ENCODE data around the gene DNAAF2.
A peak's percentile ranks its signal among the peaks of the same experiment; 100 is the strongest.
"Not testable (repeated sequence)": the region's sequence is repeated elsewhere in the genome, so short reads cannot be mapped to it uniquely, and the experiment has no call there.

The DNAAF2 gene, protein sequence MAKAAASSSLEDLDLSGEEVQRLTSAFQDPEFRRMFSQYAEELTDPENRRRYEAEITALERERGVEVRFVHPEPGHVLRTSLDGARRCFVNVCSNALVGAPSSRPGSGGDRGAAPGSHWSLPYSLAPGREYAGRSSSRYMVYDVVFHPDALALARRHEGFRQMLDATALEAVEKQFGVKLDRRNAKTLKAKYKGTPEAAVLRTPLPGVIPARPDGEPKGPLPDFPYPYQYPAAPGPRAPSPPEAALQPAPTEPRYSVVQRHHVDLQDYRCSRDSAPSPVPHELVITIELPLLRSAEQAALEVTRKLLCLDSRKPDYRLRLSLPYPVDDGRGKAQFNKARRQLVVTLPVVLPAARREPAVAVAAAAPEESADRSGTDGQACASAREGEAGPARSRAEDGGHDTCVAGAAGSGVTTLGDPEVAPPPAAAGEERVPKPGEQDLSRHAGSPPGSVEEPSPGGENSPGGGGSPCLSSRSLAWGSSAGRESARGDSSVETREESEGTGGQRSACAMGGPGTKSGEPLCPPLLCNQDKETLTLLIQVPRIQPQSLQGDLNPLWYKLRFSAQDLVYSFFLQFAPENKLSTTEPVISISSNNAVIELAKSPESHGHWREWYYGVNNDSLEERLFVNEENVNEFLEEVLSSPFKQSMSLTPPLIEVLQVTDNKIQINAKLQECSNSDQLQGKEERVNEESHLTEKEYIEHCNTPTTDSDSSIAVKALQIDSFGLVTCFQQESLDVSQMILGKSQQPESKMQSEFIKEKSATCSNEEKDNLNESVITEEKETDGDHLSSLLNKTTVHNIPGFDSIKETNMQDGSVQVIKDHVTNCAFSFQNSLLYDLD

DNA sequence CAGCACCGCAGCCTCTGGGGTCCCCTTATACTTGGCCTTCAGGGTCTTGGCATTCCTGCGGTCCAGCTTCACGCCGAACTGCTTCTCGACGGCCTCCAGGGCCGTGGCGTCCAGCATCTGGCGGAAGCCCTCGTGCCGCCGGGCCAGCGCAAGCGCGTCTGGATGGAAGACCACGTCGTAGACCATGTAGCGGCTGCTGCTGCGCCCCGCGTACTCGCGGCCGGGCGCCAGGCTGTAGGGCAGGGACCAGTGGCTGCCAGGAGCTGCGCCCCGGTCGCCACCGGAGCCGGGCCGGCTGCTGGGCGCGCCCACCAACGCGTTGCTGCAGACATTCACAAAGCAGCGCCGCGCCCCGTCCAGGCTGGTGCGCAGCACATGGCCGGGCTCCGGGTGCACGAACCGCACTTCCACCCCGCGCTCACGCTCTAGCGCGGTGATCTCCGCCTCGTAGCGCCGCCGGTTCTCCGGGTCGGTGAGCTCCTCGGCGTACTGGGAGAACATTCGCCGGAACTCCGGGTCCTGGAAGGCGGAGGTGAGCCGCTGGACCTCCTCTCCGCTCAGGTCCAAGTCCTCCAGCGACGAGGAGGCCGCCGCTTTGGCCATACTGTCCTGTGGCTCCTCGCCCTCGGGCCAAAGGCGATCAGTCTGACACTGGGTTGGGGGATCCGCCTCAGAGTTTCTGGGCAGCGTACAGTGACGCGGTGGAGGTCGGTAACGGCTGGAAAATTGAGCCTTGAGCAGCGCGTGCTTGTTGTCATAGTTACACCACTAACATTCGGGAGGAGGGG, at the start of gene DNAAF2:
TSS of gene DNAAF2 (minus strand) at position 698 of the 788 bp plus-strand sequence. CDS start at position 603, 95 bp downstream.
- peak; percentile 83 for DNase-seq

DNA sequence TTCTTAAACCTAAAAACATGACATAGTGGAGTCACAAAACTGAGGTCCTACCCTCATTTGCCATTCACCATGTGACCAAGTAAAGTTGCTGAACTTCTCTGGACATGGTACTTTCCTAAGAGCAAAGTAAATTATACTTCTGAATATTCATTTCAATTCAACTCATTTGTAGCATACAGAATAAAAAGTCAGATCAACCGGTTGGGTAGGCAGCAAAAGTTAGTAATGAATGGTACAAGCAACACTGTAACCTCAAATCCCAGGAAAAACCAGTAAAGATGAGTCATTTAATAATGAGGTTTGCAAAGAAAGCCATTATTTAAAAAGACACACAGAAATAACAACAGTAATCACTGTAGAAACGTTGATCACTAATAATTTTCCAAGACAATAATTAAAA, 44.2 kb upstream of the DNAAF2 start:
- DNase-seq: no peak

DNA sequence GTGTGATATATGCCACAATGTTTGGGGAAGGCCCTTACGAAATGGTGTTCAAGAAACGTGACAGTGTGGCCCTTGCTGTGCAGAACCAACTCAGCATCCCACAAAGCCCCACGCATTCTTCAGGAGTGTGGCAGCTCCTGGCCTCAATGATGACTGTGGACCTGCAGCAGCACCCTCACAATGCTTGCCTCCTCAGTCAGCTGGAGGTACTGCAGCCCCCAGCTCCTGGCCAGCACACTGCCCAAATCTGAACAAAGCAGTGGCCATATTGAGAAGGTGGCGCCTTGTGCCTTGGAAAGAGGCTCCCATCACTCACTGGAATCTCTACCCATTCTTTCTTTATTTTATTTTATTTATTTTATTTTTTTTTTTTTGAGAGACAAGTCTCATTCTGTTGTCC, 42.6 kb upstream of the DNAAF2 start:
- DNase-seq: peak; percentile 37

DNA sequence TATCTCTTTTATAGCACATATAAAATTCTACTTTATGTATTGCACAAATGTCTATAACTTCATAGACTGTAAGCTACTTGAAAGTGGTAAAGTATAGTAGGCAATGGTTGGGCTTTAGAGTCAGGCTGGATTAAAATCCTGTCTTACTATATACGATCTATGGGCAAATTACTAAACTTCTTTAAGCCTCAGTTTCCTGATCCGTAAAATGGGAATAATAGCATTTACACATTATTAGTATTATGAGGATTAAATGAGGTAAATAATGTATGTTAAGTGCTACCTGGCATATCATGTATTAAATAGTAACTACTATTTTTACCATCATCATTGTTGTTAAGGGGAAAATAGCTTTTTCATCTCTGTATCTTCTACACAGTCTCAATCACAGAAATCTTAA, 38.5 kb upstream of the DNAAF2 start:
- no peak for DNase-seq

DNA sequence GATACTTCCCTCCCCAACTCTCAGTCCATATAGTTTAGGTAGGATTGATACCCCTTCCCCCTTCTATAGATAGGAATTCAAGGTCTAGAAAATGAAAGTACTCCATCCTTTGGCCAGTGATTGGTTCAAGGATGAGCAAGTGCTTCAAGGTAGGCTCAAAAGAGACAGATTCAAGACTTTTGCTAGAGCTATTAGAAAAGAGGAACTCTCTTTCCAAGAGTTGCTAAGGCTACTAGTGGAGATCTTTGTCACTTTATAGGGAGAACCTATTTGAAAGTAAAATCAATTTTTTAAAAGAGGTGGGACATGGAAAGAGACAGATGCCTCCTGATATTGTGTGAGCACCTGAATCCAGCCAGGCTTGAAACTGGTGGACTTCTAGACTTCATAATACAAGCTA, 35.4 kb upstream of the DNAAF2 start:
- no peak for DNase-seq

DNA sequence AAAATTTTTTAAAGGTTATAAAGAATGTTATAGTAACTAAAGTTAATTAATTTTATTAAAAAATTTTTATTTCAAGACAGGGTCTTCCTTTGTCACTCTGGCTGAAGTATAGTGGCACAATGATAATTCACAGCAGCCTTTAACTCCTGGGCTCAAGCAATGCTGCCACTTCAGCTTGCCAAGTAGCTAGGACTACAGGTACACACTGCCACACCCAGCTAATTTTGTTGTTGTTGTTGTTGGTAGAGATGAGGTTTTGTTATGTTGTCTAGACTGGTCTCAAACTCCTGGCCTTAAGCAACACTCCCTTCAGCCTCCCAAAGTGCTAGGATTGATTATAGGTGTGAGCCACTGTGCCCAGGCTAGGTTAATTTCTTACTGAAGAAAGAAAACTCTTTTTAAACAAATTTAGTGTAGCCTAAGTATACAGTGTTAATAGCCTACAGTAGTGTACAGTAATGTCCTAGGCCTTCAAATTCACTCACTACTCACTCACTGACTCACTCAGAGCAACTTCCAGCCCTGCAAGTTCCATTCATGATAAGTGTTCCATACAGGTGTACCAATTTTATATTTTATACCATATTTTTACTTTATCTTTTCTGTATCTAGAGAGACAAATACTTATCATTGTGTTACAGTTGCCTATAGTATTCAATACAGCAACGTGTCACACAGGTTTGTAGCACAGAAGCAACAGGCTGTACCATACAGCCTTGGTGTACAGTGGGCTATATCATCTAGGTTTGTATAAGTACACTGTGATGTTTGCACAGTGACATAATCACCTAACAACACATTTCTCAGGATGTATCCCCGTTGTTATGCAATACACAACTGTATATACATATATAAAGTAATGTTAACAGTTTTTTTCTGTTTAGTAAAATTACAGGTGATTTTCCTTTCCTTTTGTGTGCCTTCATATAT, 24.7 kb upstream of the DNAAF2 start:
- DNase-seq: no peak

DNA sequence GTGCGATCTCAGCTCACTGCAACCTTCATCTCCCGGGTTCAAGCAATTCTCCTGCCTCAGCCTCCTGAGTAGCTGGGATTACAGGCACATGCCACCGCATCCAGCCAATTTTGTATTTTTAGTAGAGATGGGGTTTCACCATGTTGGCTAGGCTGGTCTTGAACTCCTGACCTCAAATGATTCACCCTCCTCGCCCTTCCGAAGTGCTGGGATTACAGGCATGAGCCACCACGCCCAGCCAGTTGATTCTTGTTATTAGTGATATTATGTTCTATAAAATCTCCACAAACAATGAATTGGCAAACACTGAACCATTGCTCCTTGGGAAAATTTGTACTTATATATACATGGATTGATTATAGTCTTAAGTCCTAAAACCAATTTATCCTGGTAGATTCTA, 22.5 kb upstream of the DNAAF2 start:
- not testable (repeated sequence) for DNase-seq

DNA sequence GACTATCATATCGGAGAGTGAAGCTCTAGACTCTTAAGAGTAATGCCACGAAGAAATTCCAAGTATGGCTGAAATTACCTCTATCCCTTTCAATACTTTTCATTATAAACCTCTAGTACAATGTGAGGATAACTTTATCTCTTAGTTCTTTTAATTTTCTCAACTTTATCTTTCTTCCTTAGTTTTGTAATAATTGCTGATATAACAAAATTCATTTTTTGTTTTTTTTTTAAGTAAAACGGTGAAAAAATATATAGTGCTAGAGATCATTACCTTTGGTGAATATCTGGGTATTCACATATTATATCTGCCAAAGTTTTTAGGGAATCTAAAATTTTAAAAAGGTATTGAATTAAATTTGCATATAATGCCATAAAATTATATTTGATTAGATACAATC, 19.5 kb upstream of the DNAAF2 start:
- DNase-seq: no peak

DNA sequence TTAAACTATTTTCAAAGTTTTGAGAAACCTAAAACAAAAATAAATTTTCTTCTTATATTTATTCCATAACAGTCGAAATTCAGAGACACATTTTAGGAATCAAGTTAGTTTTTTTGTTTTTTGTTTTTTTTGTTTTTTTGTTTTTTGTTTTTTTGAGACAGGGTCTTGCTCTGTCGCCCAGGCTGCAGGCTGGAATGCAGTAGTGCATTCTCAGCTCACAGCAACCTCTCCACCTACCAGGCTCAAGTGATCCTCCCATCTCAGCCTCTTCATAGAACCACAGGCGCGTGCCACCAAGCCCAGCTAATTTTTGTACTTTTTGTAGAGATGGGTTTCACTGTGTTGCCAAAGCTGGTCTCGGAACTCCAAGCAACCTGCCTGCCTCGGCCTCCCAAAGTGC, 18.5 kb upstream of the DNAAF2 start:
- no peak for DNase-seq

DNA sequence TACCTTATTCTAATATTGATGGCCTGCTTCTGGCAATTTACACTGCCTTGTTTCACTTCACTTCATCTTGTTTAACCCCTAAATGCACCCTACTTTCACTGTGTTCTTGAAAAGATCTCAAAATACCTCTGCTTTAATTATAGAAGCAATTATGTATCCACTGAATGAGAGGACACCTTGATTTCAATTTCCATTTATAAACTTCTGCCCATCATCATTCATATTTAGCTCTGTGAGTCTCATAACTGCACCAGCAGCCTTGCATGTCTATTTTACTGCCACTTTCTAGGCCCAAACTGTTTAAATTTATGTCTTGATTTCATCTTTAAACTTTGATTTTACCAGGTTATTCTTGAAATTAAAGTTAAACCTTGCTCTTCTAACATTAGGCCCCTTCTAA, 7.1 kb upstream of the DNAAF2 start:
- DNase-seq: no peak

DNA sequence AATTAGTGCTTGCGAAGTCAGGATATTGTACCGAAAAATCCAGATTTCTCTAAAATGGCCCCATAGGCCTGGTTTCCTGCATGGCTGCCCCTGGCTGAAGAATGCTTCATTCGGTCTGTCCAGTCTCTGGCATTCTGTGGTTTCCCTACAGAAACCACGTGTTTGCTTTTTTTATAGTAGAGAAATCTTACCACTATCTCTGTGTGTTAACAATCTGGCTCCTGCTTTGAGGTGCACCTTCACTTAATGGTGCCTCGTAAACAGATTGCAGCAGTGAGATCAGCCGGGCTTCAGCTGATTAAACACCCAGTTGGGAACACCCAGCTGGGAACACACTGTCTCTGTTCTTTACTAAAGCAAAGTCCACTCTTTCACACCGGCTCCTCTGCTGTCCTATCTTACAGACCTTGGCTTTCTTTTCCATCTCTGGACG, 6.7 kb upstream of the DNAAF2 start:
- no peak for DNase-seq

DNA sequence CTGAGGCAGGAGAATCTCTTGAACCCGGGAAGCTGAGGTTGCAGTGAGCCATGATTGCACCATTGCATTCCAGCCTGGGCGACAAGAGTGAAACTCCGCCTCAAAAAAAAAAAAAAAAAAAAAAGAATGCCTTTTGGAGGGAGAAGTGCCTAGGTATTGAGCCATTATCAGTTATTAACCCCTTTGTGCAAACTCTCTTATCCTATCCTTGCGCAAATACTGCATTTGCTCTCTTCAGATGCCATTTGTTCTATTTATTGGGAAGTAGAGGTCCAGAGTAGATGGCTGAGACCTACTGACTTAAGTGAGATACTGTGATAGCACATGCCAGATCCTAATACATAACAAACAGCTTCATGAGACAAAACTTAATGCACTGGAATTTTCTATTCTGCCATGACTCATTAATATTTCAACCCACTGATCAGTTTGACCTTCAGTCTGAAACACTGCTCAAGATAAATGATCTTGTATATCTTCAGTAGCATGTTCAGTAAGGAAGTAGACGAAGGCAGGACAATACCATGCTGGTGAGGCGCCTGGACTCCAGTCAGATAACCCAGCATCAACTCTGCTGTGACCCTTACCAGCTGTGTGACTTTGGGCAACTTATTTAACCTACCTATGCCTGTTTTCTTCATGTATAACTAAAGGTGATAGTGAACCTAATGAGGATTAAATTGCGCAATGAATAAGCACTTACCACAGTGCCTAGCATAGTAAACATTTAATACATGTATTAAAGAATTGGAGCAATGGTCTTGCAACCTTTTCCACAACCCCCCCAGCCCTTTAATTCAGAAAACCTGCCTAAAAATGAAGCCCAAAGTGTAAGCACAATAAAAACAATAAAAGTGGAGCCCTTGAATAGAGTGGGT, 5.7 kb upstream of the DNAAF2 start:
- DNase-seq: no peak

DNA sequence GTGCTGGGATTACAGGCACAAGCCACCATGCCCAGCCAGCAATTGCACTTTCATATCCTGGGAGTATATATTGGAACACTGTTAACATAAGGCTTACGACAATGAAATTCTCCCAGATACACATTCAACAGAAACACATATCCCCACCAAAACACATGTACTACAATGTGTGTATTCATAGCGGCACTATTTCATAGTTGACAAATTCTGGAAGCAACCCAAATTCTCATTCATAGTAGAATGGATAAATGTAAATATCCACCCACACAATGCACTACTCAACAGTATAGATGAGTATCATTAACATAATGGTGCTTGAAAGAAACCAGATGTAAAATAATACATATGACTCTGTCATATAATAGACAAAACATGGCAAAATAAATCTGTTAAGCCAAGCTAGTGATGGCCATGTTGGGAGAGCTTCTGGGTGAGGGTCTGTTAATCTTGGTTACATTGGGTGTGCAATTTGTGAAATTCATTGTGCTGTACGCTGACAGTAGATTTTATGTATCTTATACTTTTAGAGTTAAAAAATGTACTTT, 2.6 kb upstream of the DNAAF2 start:
- DNase-seq: no peak

DNA sequence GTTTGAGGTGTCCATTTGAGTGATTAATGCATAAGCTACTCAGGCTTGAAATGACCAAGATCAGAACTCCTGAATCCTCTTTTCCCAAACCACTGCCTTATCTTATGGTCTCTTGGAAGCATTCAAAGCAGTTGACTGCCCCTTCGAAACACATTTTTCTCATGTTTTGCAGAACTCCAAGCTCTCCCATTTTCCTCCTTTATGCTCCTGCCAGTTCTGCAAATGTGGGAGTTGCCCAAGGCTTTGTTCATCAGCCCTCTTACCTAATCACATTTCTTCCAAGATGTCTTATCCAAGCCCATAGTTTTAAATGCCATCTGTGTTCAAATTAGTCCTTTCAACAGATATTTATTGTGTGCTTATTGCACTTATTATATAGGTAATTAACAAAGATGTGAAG, 1.8 kb upstream of the DNAAF2 start:
- DNase-seq: no peak

DNA sequence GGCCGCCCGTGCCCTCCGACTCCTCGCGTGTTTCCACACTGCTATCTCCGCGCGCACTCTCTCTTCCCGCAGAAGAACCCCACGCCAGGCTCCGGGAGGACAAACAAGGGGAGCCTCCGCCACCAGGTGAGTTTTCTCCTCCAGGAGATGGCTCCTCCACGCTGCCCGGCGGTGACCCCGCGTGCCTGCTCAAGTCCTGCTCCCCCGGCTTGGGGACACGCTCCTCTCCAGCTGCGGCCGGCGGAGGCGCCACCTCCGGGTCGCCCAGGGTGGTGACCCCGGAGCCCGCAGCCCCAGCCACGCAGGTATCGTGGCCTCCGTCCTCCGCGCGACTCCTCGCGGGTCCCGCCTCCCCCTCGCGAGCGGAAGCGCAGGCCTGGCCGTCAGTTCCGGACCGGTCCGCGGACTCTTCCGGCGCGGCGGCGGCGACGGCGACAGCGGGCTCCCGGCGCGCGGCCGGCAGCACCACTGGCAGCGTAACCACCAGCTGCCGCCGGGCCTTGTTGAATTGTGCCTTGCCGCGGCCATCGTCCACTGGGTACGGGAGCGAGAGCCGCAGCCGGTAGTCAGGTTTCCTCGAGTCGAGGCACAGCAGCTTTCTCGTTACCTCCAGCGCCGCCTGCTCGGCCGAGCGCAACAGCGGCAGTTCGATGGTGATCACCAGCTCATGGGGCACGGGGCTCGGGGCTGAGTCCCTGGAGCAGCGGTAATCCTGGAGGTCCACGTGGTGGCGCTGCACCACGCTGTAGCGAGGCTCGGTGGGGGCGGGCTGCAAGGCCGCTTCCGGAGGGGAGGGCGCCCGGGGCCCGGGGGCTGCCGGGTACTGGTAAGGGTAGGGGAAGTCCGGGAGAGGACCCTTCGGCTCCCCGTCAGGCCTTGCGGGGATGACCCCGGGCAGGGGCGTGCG, 1.2 kb downstream of the DNAAF2 start:
- DNase-seq: peak; percentile 98

DNA sequence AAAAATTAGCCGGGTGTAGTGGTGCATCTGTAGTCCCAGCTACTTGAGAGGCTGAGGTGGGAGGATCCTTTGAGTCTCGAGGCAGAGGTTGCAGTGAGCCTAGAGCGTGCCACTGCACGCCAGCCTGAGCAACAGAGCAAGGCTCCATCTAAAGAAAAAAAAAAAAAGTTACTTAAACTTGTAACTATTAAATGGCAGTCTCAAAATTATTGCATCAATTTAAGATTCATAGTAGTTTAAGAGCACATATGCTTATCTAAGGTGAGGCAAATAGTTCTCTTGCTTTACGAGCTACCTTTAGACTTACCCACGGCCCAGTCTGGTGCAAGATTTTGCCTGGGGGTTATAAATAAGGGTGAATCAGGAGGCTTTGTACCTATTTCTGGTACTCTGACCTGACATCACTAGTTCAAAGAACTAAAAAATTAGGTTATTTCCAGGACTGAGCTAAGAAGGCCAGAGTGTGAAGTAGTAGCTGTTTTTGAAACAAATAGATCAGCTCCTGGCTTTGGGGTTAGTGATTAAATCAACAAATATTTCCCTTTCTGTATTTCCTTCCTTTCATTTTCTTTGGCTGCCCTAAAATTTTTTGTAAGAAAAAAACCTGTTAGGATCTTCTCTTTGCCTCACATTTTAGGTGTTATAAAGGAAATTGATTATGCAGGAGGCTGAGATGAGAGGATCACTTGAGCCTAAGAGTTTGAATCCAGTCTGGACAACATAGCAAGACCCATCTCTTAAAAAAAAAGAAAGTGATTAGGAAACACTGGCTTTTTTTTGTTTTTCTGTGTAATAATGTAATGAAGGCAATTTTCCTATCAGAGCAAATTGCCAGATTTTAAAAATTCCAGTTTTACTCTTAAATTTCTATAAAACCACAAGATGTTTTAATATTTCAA, 10.9 kb downstream of the DNAAF2 start:
- DNase-seq: no peak

DNA sequence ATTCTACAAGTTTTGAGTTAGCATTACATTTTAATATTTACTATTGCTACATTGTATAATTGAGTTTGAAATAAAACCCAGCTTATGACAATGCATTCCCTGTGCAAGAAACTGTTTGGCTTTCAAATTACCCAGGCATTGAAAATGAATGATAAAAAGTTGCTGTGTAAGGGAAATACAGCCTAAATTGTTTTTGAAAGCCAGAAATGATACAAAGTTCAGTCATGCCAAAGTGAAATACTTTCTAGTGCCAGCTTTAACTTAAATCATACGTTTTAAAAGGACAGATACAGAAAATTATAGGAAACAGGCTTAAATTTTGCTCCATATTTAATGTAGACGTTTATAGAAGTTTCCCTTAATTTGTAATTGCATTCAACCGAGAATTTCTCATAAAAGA, 11.7 kb downstream of the DNAAF2 start:
- no peak for DNase-seq

DNA sequence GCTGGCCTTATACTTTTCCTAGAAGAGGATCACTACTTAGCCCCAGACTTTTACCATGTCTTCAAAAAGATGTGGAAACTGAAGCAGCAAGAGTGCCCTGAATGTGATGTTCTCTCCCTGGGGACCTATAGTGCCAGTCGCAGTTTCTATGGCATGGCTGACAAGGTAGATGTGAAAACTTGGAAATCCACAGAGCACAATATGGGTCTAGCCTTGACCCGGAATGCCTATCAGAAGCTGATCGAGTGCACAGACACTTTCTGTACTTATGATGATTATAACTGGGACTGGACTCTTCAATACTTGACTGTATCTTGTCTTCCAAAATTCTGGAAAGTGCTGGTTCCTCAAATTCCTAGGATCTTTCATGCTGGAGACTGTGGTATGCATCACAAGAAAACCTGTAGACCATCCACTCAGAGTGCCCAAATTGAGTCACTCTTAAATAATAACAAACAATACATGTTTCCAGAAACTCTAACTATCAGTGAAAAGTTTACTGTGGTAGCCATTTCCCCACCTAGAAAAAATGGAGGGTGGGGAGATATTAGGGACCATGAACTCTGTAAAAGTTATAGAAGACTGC, 12.9 kb downstream of the DNAAF2 start:
- DNase-seq: no peak
